ENCODE data around the gene PNCK. TPM values are rescaled to one million over a fixed set of nuclear protein-coding genes. Genes with fewer than 3 reads are reported as not detected.
"Not testable (repeated sequence)": the region's sequence is repeated elsewhere in the genome, so short reads cannot be mapped to it uniquely, and the experiment has no call there.

PNCK gene
- total and polyA plus RNA-seq, 5 experiments from 2014 or later: not detected

DNA sequence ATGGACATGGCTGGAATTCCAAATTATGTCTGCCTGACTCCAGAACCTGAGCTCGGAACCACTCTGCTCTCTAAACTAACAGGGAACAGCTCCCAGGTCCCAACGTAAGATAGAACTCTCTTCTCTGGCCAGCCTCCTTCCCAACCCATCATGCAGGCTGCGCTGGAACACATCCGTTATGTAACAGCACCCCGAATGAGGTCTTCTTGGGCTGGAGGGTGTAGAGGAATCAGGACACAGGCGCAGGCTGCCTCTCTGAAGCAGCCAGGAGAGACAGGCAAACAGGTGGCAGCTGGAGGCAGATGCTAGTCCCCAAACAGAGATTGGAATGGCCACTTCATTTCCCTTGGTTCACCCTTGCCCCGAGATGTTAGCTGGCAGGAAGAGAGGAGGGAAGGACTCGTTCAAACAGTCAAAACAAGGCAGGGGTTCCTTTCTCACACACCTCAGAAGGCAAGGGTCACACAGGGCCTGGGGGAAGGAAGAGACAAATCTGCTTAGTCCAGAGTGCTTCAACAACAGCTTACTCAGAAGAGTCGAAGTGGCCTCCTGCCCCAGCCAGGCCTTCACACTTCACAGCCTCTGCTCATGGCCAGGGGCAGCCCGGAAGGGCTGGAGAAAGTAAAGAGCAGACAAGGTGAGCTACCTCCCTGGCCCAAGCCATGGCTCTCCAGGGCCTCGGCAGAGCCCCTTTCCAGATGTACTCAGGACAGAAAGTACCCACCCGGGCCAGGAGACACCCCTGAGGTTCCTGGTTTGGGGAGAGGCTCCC is 31.2 kb upstream of the PNCK start:
- Mint-ChIP-seq H3K4me1 (peaks cover 2 to 14% (median 6%) of the 10 kb centered on the region in 4 donors), H3K36me3 (peaks cover 0 to 30% (median 0%) of the 10 kb centered on the region in 3 donors), H3K27ac (peak overlapping the region in 2 of 10 donors; percentile 14 to 31)
- H3K9me3 Mint-ChIP-seq, H3K4me3 Mint-ChIP-seq, POLR2A ChIA-PET, ATAC-seq, DNase-seq, H3K27me3 Mint-ChIP-seq: not testable (repeated sequence)

DNA sequence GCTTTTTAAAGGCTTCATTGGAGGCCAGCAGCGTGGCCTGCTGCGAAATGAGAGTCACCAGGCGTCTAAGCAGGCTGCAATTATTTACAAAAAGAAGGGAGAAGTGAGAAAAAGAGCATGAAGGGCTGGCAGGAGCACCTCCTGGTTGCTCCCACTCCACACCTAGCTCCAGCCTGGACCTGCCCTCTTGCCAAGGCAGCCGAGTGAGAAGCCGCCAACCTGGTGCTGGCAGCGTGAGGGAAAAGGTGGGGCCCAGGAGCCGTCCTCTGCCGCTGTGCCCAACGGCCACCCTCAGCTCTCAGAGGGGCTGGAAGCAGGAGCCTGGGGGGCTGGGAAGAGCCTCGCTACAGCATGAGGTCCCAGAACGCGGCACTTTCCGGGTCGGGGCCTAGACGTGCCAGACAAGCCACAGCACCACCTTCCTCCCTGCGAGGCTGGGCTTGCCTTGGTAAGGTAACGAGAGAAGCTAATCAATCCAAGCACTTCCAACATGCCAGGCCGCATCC is 30.5 kb upstream of the PNCK start:
- Mint-ChIP-seq H3K36me3 (peaks cover 0 to 28% (median 0%) of the 10 kb centered on the region in 3 donors), H3K9me3 (no peaks in the 10 kb centered on the region), H3K27me3 (no peaks in the 10 kb centered on the region), H3K4me1 (peaks cover 2 to 14% (median 6%) of the 10 kb centered on the region in 4 donors), H3K4me3 (no peak overlapping the region), H3K27ac (no peak overlapping the region)
- DNase-seq (no peak), ATAC-seq (no peak)
- POLR2A ChIA-PET: no interaction called here

DNA sequence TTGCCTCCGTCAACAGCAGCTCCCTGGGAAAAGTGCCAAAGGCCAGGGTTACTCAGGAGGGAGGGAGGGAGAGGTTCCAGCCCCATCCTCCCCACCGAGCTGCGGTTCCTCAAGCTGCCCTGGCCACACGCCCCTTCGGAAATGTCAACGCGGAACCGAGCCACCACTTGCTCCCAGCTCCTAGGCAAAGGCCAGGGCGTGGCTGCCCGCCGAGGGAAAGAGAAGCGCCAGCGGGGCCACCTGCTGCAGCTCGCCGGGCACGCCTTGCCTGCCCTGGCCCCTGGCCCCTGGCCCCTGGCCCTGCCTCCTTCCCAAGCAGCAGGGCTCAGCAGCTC is 29.4 kb upstream of the PNCK start:
- H3K36me3 Mint-ChIP-seq: peaks cover 0 to 26% (median 0%) of the 10 kb centered on the region in 3 donors
- no peaks in the 10 kb centered on the region for H3K27me3 Mint-ChIP-seq
- DNase-seq (no peak), ATAC-seq (no peak)
- H3K9me3 Mint-ChIP-seq: no peaks in the 10 kb centered on the region
- POLR2A ChIA-PET: no interaction called here
- H3K4me1 Mint-ChIP-seq: peaks cover 0 to 11% (median 6%) of the 10 kb centered on the region in 4 donors
- no peak overlapping the region for H3K27ac Mint-ChIP-seq
- no peak overlapping the region for H3K4me3 Mint-ChIP-seq

DNA sequence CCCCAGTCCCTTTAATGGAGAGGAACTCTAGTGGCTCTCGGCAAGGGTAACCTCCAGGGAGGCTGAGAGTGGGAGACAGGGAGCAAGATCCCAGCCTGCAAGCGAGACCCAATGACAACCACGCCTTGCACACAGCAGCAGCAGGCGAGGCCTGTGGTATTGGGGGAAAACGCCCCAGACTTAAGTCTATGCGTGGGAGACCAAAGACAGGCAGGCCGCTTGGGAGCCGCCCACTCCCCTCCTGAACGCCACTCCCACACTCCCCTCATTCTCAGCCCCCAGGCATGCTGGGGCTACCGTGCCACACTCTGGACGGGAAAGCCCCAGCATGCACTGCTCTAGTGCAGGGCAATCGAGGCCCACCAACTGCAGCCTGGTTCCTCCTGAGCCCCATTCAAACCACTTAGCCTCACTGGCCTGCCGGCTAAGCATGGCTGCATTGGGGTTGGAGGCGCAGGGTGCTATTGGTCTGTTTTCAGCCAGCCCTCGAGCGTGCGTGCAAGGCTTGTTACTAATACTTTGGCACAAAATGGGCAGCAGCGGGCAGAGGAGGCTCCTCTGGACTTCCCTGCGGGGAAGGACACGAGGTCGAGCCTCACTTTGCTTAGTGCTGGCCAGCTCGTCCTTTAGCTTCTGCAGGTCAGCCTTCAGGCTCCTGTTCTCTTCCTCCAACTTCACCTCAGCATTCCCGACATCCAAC is 28.9 kb upstream of the PNCK start:
- H3K27me3 Mint-ChIP-seq: no peaks in the 10 kb centered on the region
- H3K27ac Mint-ChIP-seq: no peak overlapping the region
- POLR2A ChIA-PET: no interaction called here
- DNase-seq (no peak), ATAC-seq (no peak)
- peaks cover 0 to 9% (median 5%) of the 10 kb centered on the region in 4 donors for H3K4me1 Mint-ChIP-seq
- H3K9me3 Mint-ChIP-seq: no peaks in the 10 kb centered on the region
- H3K36me3 Mint-ChIP-seq: peaks cover 0 to 29% (median 0%) of the 10 kb centered on the region in 3 donors
- H3K4me3 Mint-ChIP-seq: no peak overlapping the region

DNA sequence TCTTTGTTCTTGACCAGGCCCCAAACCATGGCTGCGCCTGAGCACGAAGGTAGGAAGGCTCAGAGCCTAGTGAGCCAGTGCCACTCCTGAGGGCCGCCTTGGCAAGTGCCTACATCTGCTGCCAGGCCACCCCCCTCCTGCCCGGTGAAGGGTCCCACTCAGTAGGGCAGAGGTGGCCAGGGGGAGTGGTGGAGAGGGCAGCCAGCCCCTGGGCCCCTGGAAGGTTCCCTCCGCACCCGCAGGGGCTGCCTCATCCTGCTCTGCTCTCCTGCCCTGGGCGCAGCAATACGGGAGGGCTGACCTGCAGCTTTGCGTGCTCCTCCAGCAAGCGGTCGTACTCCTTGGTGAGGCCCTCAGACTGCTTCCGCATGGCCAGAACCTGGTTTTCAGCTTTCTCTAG is 28.1 kb upstream of the PNCK start:
- no peak for ATAC-seq
- peaks cover 0 to 36% (median 0%) of the 10 kb centered on the region in 3 donors for H3K36me3 Mint-ChIP-seq
- H3K27ac Mint-ChIP-seq: no peak overlapping the region
- H3K4me3 Mint-ChIP-seq: no peak overlapping the region
- no peaks in the 10 kb centered on the region for H3K9me3 Mint-ChIP-seq
- H3K27me3 Mint-ChIP-seq: no peaks in the 10 kb centered on the region
- no peak for DNase-seq
- POLR2A ChIA-PET: no interaction called here
- H3K4me1 Mint-ChIP-seq: peaks cover 0 to 7% (median 4%) of the 10 kb centered on the region in 4 donors

DNA sequence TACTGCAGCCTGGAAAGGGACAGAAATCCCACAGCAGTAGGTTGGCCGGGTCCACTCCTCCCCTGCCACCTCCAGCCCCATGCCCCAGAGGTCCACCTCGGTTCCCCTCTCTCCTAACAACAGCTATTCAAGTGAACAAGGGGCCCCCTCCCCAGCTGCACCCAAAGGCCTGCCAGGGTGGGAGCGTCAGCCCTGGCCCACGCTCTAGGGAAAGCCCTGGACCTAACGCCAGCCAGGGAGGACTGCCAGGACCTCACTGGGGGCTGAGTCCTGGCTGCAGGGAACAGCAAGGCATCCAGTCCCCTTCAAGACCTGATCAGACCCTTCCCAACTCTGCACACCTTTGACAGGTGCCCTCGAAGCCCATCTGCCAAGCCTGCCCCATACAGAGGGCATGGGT is 27.4 kb upstream of the PNCK start:
- Mint-ChIP-seq H3K27me3 (no peaks in the 10 kb centered on the region), H3K36me3 (peaks cover 0 to 43% (median 0%) of the 10 kb centered on the region in 3 donors), H3K9me3 (no peaks in the 10 kb centered on the region), H3K4me3 (no peak overlapping the region), H3K27ac (no peak overlapping the region), H3K4me1 (no peaks in the 10 kb centered on the region)
- POLR2A ChIA-PET: no interaction called here
- no peak for ATAC-seq
- no peak for DNase-seq

DNA sequence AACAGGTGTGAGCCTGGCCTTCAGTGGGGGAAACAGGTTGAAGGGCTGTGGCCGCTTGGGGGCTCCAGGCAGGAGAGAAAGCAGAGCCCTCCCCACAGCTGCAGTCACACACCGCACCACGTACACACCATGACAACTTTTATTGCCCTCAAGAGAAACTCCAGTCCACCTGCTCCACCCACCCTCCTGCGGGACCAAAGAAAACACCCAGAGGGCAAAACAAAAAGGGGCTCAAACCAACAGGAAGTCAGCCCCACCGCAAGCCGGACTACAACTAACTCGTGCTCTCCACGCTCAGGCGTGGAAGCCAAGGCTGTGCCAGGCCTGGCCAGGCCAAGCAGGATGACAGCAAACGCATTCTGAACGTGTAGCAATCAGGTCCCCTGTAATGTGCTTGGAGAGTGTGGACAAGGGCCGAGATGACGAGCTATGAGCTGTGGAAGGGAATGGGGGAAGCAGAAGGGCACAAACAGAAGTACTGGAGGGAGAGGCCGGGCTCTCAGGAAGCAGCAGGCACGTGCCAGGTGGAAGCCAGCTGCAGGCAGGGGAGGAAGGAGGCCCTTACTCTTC is 26.8 kb upstream of the PNCK start:
- ATAC-seq: no peak
- H3K9me3 Mint-ChIP-seq: no peaks in the 10 kb centered on the region

DNA sequence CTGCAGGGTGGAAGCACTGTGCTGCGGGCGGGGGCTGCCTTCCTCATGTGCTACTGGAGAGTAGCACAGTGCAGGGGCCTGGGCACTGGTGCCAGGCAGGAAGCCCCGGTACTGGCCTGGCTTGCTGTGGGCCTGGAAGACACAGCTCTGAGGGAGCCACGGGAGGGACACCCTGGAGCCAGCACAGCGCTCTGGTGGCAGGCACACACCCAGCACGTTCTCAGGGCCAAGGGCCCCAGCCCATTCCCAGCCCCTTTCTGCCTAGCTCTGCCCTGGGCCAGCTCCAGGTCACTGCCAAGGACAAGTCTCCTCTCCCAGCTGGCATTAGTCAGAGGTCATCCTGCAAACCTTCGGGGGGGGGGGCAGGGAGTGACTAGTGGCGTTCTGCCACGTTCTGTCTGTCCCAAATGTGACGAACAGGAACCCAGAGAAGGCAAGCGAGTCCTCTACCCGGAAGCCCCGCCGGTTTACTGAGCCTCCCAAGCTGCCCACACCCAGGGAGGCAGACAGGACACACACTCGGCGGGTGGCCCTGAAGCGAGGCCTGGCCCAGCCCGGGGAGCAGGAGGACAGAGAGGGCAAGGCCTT is 26.3 kb upstream of the PNCK start:
- POLR2A ChIA-PET, ATAC-seq: not testable (repeated sequence)
- H3K36me3 Mint-ChIP-seq: peaks cover 0 to 47% (median 0%) of the 10 kb centered on the region in 3 donors

More for the DNA sequence above, 26.8 kb upstream of the PNCK start:
- Mint-ChIP-seq H3K4me3 (no peak overlapping the region), H3K27me3 (no peaks in the 10 kb centered on the region), H3K36me3 (peaks cover 0 to 47% (median 0%) of the 10 kb centered on the region in 3 donors), H3K27ac (peak overlapping the region in 1 of 10 donors; percentile 60), H3K4me1 (no peaks in the 10 kb centered on the region)
- POLR2A ChIA-PET: no interaction called here
- no peak for DNase-seq

DNA sequence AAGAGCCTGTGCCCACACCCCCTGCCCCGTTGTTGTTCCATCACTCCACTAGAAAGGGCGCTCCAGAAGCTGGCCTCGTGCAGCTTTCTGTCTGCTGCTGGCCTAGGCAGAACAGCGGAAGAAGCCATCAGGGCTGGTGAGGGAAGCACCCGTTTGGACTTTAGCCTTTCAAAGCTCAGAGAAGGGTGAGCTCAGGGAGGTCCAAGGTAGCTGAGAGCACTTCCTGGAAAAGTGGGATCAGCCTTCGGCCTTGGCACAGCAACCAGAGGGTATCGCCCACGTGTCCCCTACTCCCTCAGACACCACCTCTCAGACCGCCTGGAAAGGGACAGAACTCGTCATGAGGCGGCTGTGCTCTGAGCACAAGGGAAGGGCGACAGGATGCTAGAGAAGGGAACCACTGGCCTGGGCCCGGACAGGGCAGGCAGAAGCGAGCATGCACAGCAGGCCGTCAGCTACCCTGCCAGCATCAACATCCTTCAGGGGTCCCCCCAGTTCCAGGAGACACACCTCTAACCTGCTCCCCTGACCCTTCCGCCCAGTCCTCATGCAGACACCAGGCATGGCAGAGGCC is 25.7 kb upstream of the PNCK start:
- H3K4me3 Mint-ChIP-seq, DNase-seq, H3K4me1 Mint-ChIP-seq, H3K27me3 Mint-ChIP-seq, H3K27ac Mint-ChIP-seq, ATAC-seq, H3K9me3 Mint-ChIP-seq, POLR2A ChIA-PET: not testable (repeated sequence)
- peaks cover 0 to 42% (median 0%) of the 10 kb centered on the region in 3 donors for H3K36me3 Mint-ChIP-seq

More for the DNA sequence above, 26.3 kb upstream of the PNCK start:
- H3K9me3 Mint-ChIP-seq, H3K27me3 Mint-ChIP-seq, H3K4me3 Mint-ChIP-seq, H3K4me1 Mint-ChIP-seq, DNase-seq, H3K27ac Mint-ChIP-seq: not testable (repeated sequence)

DNA sequence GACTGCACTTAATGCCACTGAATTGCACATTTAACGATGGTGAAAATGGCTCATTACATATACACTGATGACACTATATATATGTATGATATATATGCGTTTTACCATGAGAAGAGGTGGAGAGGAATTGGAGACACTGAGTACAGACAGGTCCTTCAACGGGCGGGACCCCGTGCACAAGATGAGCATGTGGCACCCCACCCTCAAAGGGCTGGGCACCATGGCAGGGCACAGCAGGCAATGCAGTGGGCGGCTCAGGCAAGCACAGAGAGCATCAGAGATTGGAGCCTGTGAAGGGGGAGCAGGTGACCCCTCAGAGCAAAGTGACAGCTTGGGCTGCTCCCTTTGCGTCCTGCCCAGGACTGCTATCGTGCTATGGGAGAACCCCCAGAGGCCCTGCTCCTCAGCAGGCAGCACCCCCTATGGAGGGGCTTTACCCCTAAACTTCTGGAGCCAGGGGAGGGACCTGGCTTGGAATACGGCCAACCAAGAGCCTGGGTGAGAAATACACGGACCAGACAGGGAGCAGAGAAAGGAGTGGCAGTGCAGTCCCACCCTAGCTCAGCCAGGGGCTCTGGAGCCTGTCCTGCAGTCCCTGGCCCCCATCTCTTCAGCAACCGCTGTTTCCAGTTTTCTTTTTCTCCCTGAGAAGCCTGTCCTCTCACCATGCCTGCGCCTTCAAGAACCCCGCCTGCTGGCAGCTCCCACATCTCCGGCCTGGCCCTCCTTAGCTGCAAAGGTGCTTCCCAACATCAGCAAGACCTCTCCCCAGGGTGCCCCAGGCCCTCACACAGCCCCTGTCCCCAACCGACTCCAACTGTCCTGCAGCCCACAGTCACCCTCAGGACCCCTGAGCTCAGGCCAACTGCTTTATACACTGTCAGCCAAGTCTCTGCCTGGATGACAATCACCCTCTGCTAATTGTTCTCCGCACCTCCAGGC is 24.6 kb upstream of the PNCK start:
- DNase-seq (no peak), ATAC-seq (no peak)
- Mint-ChIP-seq H3K27ac (peak overlapping the region in 6 of 10 donors; percentile 8 to 86 (median 34)), H3K27me3 (no peaks in the 10 kb centered on the region), H3K4me3 (no peak overlapping the region), H3K36me3 (peaks cover 0 to 36% (median 0%) of the 10 kb centered on the region in 3 donors), H3K9me3 (no peaks in the 10 kb centered on the region), H3K4me1 (no peaks in the 10 kb centered on the region)
- POLR2A ChIA-PET: no interaction called here

DNA sequence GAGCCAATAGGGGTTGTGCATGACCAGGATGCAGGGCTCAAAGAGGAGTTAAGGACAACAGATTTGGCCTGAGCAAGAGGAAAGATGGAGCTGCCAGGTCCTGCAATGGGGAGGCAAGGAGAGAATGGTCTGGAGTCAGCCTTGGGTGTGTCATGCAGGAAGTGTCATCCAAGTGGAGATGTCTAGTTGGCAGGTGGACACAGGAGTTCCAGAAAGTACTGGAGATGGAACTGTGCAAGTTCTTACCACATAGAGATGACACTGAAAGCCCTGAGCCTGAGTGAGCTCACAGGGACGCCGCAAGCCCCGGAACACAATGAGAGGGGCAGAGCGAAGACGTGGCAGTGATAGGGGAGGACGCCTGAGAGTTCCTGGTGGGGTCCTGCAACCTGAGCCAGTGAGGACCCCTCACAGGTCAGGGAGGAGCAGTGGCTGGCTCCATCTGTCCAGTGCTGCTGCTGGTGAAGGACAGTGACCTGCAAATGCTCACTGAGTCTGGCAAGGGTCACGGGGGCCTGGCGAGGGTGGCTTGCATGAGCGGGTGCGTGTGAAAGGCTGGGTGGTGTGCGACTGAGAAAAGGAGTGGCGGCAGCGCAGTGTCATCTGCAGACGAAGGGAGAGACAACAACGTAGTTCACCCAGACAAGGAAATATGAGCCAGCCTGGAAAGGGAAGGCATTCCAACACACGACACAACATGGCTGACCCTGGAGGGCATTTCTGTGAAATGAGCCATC is 23.5 kb upstream of the PNCK start:
- POLR2A ChIA-PET, DNase-seq, H3K4me1 Mint-ChIP-seq, ATAC-seq, H3K9me3 Mint-ChIP-seq, H3K27me3 Mint-ChIP-seq, H3K4me3 Mint-ChIP-seq: not testable (repeated sequence)
- peak overlapping the region in 2 of 10 donors; percentile 22 to 68 for H3K27ac Mint-ChIP-seq
- H3K36me3 Mint-ChIP-seq: peaks cover 0 to 32% (median 0%) of the 10 kb centered on the region in 3 donors

Measured in naive thymus-derived CD8-positive, alpha-beta T cell (primary cell).